ENCODE measurements around the gene TBL3. TPM values are rescaled to one million over a fixed set of nuclear protein-coding genes. Genes with fewer than 3 reads are reported as not detected.
A peak's percentile ranks its signal among the peaks of the same experiment; 100 is the strongest.

TBL3 gene
- total RNA-seq, 1 experiment from 2014 or later: 34.7 TPM

GRCh38 chr16:1924095-1924494 is 47.8 kb upstream of the TBL3 start:
- Histone ChIP-seq H3K36me3 (ENCODE audit: control insufficient read depth, insufficient read depth, low read length) (no peaks in the 10 kb centered on the region), H3K9me3 (no peaks in the 10 kb centered on the region), H3K27me3 (replicated peaks; ENCODE audit: control insufficient read depth, insufficient read depth, low read length) (no peaks in the 10 kb centered on the region; the same call in 1 of the 2 replicates), H3K4me3 (ENCODE audit: low read depth, low read length) (no peak overlapping the region), H3K4me1 (peaks cover 3% of the 10 kb centered on the region; the same call in 1 of the 2 replicates)
- ChIA-PET CTCF (no interaction called here), POLR2A (no interaction called here)
- Mint-ChIP-seq H3K27ac (ENCODE audit: unreplicated experiment) (no peak overlapping the region), H3K4me1 (ENCODE audit: low read depth, unreplicated experiment) (no peaks in the 10 kb centered on the region), H3K27me3 (ENCODE audit: insufficient read depth, unreplicated experiment) (peaks cover 3% of the 10 kb centered on the region), H3K4me3 (ENCODE audit: unreplicated experiment) (no peak overlapping the region), H3K36me3 (ENCODE audit: insufficient read depth, unreplicated experiment) (no peaks in the 10 kb centered on the region), H3K9me3 (ENCODE audit: unreplicated experiment) (no peaks in the 10 kb centered on the region)
- no peak for DNase-seq
- no TSS peak for BruUV-seq (replicated peaks)
- TF ChIP-seq, protein P1, sequence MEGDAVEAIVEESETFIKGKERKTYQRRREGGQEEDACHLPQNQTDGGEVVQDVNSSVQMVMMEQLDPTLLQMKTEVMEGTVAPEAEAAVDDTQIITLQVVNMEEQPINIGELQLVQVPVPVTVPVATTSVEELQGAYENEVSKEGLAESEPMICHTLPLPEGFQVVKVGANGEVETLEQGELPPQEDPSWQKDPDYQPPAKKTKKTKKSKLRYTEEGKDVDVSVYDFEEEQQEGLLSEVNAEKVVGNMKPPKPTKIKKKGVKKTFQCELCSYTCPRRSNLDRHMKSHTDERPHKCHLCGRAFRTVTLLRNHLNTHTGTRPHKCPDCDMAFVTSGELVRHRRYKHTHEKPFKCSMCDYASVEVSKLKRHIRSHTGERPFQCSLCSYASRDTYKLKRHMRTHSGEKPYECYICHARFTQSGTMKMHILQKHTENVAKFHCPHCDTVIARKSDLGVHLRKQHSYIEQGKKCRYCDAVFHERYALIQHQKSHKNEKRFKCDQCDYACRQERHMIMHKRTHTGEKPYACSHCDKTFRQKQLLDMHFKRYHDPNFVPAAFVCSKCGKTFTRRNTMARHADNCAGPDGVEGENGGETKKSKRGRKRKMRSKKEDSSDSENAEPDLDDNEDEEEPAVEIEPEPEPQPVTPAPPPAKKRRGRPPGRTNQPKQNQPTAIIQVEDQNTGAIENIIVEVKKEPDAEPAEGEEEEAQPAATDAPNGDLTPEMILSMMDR (IDR thresholded peaks at IDR 0.05; ENCODE audit: insufficient read depth in 1 of 2, low read depth in 1 of 2, low read length in 1 of 2, severe bottlenecking in 1 of 2, unreplicated experiment in 1 of 2): no peak
- intact Hi-C loops (cut with micrococcal nuclease; ENCODE audit: unreplicated experiment): no loop called here

- Mint-ChIP-seq H3K4me1 (ENCODE audit: low read depth, unreplicated experiment) (no peaks in the 10 kb centered on the region), H3K27me3 (ENCODE audit: insufficient read depth, unreplicated experiment) (no peaks in the 10 kb centered on the region), H3K27ac (ENCODE audit: unreplicated experiment) (no peak overlapping the region), H3K4me3 (ENCODE audit: unreplicated experiment) (no peak overlapping the region), H3K9me3 (ENCODE audit: unreplicated experiment) (no peaks in the 10 kb centered on the region), H3K36me3 (ENCODE audit: insufficient read depth, unreplicated experiment) (no peaks in the 10 kb centered on the region)
- no peaks in the 10 kb centered on the region for H3K36me3 ChIP-seq (ENCODE audit: control insufficient read depth, insufficient read depth, low read length)
- ChIA-PET POLR2A (no interaction called here), CTCF (interaction anchor here (1.1 kb wide), 1 partner anchor 144 kb away, joined by 7 read pairs; the partner anchor contains the start of genes NUBP2 and SPSB3)
- H3K4me1 ChIP-seq: peaks cover 8% of the 10 kb centered on the region
- BruUV-seq (replicated peaks): no TSS peak
- intact Hi-C loops (cut with micrococcal nuclease; ENCODE audit: unreplicated experiment): no loop called here
- no peaks in the 10 kb centered on the region for H3K9me3 ChIP-seq
- no peak for DNase-seq
- TF ChIP-seq, protein P1 (IDR thresholded peaks at IDR 0.05; ENCODE audit: insufficient read depth in 1 of 2, low read depth in 1 of 2, low read length in 1 of 2, severe bottlenecking in 1 of 2, unreplicated experiment in 1 of 2): no peak
- H3K4me3 ChIP-seq (ENCODE audit: low read depth, low read length): no peak overlapping the region
- H3K27me3 ChIP-seq (replicated peaks; ENCODE audit: control insufficient read depth, insufficient read depth, low read length): no peaks in the 10 kb centered on the region
These were observed 45.6 kb upstream of the TBL3 start for GRCh38 chr16:1926271-1926670.

GRCh38 chr16:1929105-1929504 is 42.7 kb upstream of the TBL3 start:
- Histone ChIP-seq H3K27me3 (replicated peaks; ENCODE audit: control insufficient read depth, insufficient read depth, low read length) (no peaks in the 10 kb centered on the region), H3K9me3 (no peaks in the 10 kb centered on the region), H3K4me1 (peaks cover 5% of the 10 kb centered on the region), H3K36me3 (ENCODE audit: control insufficient read depth, insufficient read depth, low read length) (no peaks in the 10 kb centered on the region), H3K4me3 (ENCODE audit: low read depth, low read length) (peak overlapping the region; percentile 63)
- CTCF ChIA-PET: interaction anchor here (0.5 to 1.5 kb wide), 3 partner anchors 12 to 73 kb away, joined by 3 to 9 read pairs (median 4); no protein-coding TSS in a partner anchor
- Mint-ChIP-seq H3K36me3 (ENCODE audit: insufficient read depth, unreplicated experiment) (no peaks in the 10 kb centered on the region), H3K4me1 (ENCODE audit: low read depth, unreplicated experiment) (no peaks in the 10 kb centered on the region), H3K27me3 (ENCODE audit: insufficient read depth, unreplicated experiment) (no peaks in the 10 kb centered on the region), H3K27ac (ENCODE audit: unreplicated experiment) (no peak overlapping the region), H3K9me3 (ENCODE audit: unreplicated experiment) (no peaks in the 10 kb centered on the region), H3K4me3 (ENCODE audit: unreplicated experiment) (peak overlapping the region; percentile 69)
- TF ChIP-seq, protein P1 (IDR thresholded peaks at IDR 0.05; ENCODE audit: insufficient read depth in 1 of 2, low read depth in 1 of 2, low read length in 1 of 2, severe bottlenecking in 1 of 2, unreplicated experiment in 1 of 2): no peak
- POLR2A ChIA-PET: no interaction called here
- no TSS peak for BruUV-seq (replicated peaks)
- peak in 1 of 2 experiments; percentile 35 for DNase-seq
- intact Hi-C loops (cut with micrococcal nuclease; ENCODE audit: unreplicated experiment): loop anchor here (1.0 kb wide), 1 partner anchor 65 kb away; no protein-coding TSS in a partner anchor

All from Caco-2 (cell line).